ENCODE results near the gene L3MBTL1. TPM values are rescaled to one million over a fixed set of nuclear protein-coding genes. Genes with fewer than 3 reads are reported as not detected.
"Not testable (repeated sequence)": the region's sequence is repeated elsewhere in the genome, so short reads cannot be mapped to it uniquely, and the experiment has no call there.

Gene L3MBTL1
- total RNA-seq, 4 donors from 2014 or later: 10.9 to 152 (median 23.1) TPM

GRCh38 chr20:43583982-43584432 is 76.5 kb downstream of the L3MBTL1 start:
- Histone ChIP-seq H3K4me1 (peaks cover 0 to 18% (median 5%) of the 10 kb centered on the region in 4 donors), H3K4me3 (no peak overlapping the region), H3K36me3 (no peaks in the 10 kb centered on the region), H3K27ac (no peak overlapping the region), H3K27me3 (no peaks in the 10 kb centered on the region), H3K9me3 (no peaks in the 10 kb centered on the region)
- 35 to 67% methylated on average over 2 of the region's 2 CpGs for WGBS, 2 donors (ENCODE audit: low coverage in 1 of 2)
- in situ Hi-C loops (cut with MboI; ENCODE audit: low pct_ligation_motif_present in 1 of 4, low pct_unique_long_range_greater_than_20kb in 1 of 4, low sequenced_read_pairs in 3 of 4) (no loop called here), intact Hi-C loops (cut with DNase I; ENCODE audit: low total_unique reads) (loop anchor here (1.0 kb wide), 1 partner anchor 43 kb away; no protein-coding TSS in a partner anchor)
- TF ChIP-seq, protein P1, sequence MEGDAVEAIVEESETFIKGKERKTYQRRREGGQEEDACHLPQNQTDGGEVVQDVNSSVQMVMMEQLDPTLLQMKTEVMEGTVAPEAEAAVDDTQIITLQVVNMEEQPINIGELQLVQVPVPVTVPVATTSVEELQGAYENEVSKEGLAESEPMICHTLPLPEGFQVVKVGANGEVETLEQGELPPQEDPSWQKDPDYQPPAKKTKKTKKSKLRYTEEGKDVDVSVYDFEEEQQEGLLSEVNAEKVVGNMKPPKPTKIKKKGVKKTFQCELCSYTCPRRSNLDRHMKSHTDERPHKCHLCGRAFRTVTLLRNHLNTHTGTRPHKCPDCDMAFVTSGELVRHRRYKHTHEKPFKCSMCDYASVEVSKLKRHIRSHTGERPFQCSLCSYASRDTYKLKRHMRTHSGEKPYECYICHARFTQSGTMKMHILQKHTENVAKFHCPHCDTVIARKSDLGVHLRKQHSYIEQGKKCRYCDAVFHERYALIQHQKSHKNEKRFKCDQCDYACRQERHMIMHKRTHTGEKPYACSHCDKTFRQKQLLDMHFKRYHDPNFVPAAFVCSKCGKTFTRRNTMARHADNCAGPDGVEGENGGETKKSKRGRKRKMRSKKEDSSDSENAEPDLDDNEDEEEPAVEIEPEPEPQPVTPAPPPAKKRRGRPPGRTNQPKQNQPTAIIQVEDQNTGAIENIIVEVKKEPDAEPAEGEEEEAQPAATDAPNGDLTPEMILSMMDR (IDR thresholded peaks at IDR 0.05): no peak
- TF ChIP-seq POLR2AphosphoS5 (IDR thresholded peaks at IDR 0.05): no peak
- TF ChIP-seq EP300 (IDR thresholded peaks at IDR 0.05; ENCODE audit: low read depth): no peak
- TF ChIP-seq POLR2A (IDR thresholded peaks at IDR 0.05): no peak
- peak; percentile 24 for DNase-seq

- Histone ChIP-seq H3K4me3 (no peak overlapping the region), H3K27ac (no peak overlapping the region), H3K27me3 (no peaks in the 10 kb centered on the region), H3K36me3 (no peaks in the 10 kb centered on the region), H3K9me3 (no peaks in the 10 kb centered on the region), H3K4me1 (peaks cover 0 to 15% (median 3%) of the 10 kb centered on the region in 4 donors)
- TF ChIP-seq, protein P1 (IDR thresholded peaks at IDR 0.05): no peak
- TF ChIP-seq EP300 (IDR thresholded peaks at IDR 0.05; ENCODE audit: low read depth) (no peak), POLR2A (IDR thresholded peaks at IDR 0.05) (no peak), POLR2AphosphoS5 (IDR thresholded peaks at IDR 0.05) (no peak)
- in situ Hi-C loops (cut with MboI; ENCODE audit: low pct_ligation_motif_present in 1 of 4, low pct_unique_long_range_greater_than_20kb in 1 of 4, low sequenced_read_pairs in 3 of 4) (no loop called here), intact Hi-C loops (cut with DNase I; ENCODE audit: low total_unique reads) (no loop called here)
- DNase-seq: no peak
- 81 to 88% methylated on average over 6 to 7 of the region's 7 CpGs for WGBS, 2 donors (ENCODE audit: low coverage in 1 of 2)
Observed at GRCh38 chr20:43584448-43585136, 77.1 kb downstream of the L3MBTL1 start.

GRCh38 chr20:43586641-43587040 is 79.1 kb downstream of the L3MBTL1 start:
- intact Hi-C loops (cut with DNase I; ENCODE audit: low total_unique reads): no loop called here
- H3K27me3 ChIP-seq: no peaks in the 10 kb centered on the region
- WGBS, 2 donors (ENCODE audit: low coverage in 1 of 2): 86 to 100% methylated on average over 2 to 5 of the region's 8 CpGs

DNA sequence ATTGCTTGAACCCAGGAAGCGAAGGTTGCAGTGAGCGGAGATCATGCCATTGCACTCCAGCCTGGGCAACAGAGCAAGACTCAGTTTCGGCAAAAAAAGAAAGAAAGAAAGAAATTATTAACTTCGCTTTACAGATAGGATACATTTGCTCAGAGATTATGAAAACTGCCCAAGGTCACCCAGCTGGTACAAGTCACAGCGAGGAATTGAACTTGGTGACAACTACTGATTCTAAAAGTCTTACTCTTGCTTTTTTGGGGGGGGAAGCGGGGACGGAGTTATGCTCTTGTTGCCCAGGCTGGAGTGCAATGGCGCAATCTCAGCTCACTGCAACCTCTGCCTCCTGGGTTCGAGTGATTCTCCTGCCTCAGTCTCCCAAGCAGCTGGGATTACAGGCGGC is 81.0 kb downstream of the L3MBTL1 start:
- H3K9me3 ChIP-seq; H3K36me3 ChIP-seq; DNase-seq; H3K27ac ChIP-seq; H3K4me3 ChIP-seq; intact Hi-C loops (cut with DNase I; ENCODE audit: low total_unique reads); in situ Hi-C loops (cut with MboI; ENCODE audit: low pct_ligation_motif_present in 1 of 4, low pct_unique_long_range_greater_than_20kb in 1 of 4, low sequenced_read_pairs in 3 of 4); H3K27me3 ChIP-seq: not testable (repeated sequence)
- 92 to 96% methylated on average over 9 to 10 of the region's 10 CpGs for WGBS, 2 donors (ENCODE audit: low coverage in 1 of 2)
- H3K4me1 ChIP-seq: peaks cover 5 to 19% (median 14%) of the 10 kb centered on the region in 4 donors
- peak; percentile 5 for TF ChIP-seq POLR2A (IDR thresholded peaks at IDR 0.05)

More at GRCh38 chr20:43586641-43587040, 79.1 kb downstream of the L3MBTL1 start:
- H3K27ac ChIP-seq: no peak overlapping the region
- peaks cover 5 to 14% (median 11%) of the 10 kb centered on the region in 4 donors for H3K4me1 ChIP-seq
- H3K36me3 ChIP-seq: no peaks in the 10 kb centered on the region
- TF ChIP-seq POLR2AphosphoS5 (IDR thresholded peaks at IDR 0.05) (no peak), EP300 (IDR thresholded peaks at IDR 0.05; ENCODE audit: low read depth) (no peak), POLR2A (IDR thresholded peaks at IDR 0.05) (no peak)
- TF ChIP-seq, protein P1 (IDR thresholded peaks at IDR 0.05): no peak
- no peaks in the 10 kb centered on the region for H3K9me3 ChIP-seq
- no peak overlapping the region for H3K4me3 ChIP-seq
- in situ Hi-C loops (cut with MboI; ENCODE audit: low pct_ligation_motif_present in 1 of 4, low pct_unique_long_range_greater_than_20kb in 1 of 4, low sequenced_read_pairs in 3 of 4): no loop called here
- no peak for DNase-seq
